ENCODE measurements around the gene LPCAT1.

The LPCAT1 gene

DNA sequence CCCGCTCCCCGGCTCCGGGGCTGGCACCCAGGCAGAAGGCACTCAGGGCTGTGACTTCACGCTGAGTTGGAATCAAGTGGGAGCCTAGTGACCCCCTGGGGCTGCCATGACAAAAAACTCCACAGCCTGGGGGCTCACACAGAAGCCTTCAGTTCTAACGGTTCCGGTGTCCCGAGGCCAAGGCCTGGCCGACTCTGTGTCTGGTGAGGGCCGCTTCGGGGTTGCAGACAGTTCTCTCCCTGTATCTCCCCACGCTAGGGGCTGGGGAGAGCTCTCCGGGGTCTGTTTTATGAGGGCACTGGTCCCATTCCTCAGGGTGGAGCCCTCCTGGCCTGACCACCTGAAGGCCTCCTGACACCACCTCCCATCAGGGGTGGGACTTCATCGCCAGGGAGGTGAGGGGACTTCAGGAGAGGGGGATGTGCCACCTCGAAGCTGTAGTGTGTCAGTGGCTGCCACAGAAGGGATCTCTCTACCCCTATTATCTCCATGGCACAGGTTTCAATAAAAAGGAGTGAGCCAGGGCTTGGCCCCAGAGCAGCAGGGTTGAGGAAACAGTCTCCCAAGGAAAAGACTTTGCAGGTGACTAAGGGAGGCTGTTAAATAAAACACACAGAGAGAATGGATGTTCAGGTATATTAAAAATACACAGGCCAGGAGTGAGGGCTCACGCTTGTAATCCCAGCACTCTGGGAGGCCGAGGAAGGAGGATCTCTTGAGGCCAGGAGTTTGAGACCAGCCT, 77.0 kb downstream of the LPCAT1 start:
- in situ Hi-C loops (cut with HindIII; ENCODE audit: low sequenced_read_pairs): no loop called here

DNA sequence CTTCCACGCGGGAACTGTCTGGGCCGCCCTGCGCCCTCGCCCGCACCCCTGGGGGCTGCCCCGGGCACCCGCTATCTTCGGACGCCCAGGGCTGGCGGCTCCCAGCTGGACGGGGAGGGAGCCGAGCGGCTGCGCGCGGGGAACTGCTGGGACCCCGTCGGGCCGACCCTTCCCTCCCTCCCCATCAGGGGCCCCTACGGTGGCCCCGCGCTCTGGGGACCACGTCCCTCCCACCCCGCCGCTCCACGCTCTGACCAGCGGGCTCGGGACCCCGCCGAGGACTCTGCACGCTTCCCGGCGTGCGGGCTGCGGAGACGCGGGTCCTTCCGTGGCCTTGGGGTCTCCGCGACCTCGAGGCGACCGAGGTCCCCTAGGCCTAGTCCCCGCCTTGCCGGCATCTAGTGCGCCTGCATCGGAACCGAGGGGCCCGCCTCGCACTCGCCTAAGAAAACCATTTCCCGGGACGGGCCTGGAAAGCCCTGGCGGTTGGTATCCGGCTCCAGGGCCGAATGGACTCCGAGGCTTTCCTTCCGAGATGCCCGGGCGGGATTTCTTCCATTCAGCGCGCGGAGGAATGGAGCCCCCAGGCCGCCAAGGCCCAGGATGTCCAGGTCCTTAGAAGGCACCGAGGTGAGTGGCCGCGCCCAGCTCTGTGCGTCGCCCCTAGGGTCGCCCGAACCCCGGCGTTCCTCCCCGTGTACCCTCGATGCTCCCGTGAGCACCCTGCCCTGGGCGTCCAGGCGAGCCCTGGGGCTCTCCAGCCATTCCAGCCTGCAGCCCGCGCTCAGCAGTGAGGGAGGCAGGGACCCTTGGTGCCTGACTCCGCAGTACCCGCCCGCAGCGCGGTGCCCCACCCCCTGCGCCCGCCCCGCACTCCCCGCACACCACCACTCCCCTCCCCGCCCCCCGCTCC, 77.8 kb downstream of the LPCAT1 start:
- in situ Hi-C loops (cut with HindIII; ENCODE audit: low sequenced_read_pairs): no loop called here

DNA sequence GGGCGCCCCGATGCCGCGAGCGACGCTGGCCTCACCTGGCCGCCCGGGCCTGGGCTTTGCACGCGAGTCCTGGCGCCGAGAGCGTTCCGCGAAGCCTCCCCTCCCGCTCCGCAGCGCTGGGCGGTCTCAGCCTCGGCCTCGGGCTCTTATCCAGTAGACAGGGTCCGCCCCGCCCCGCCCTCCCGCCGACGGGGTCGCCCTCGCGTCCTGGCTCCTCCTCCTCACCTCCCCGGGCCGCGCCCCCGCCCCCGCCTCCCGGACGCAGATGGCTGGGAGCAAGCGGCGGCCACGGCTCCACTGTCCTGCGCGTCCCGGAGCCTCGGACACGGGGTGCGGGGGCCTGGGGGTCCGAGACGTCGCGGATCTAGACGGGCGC, 78.5 kb downstream of the LPCAT1 start, which contains the start of gene SLC6A3:
Gene SLC6A3 (minus strand): TSS at position 128 of the 376 bp plus-strand sequence. CDS start 2,243 bp downstream, outside the sequence.
- in situ Hi-C loops (cut with HindIII; ENCODE audit: low sequenced_read_pairs): no loop called here

DNA sequence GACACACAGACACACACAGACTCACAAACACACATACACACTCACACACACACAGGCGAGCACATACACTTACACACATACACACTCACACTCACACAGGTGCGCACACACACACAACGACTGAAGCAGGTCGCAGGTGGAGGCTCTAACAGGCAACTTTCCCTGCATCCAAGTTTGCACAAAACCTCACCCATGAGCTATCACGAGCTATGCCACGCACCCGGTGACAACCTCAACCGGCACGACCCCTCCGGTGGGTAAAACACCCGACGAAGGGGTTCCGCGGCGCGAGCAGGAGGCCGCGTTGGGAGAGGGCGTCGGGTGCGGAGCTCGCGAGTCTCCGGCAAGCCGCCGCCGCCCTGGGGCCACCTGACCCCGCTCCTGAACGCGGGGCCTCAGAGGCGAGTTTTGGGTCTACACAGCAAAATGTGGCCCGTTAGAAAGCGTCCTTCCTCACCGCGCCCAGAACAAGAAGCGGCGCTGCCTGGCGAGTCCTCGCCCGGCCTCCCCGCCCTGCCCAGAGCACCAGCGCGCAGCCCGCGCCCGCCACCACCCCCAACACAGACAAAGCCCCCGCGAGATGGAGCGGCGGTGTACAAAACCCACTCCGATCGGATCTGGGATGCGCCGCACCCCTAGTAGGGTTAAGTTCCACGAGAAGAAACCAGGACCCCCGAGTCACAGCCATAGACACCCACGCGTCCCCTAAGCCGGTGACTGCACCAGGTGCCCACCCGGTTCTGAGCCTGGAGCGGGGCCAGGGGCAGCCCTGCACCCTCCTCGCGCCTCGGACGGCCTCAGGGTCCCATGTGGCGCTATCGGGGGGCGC, 79.2 kb downstream of the LPCAT1 start:
- in situ Hi-C loops (cut with HindIII; ENCODE audit: low sequenced_read_pairs): no loop called here

DNA sequence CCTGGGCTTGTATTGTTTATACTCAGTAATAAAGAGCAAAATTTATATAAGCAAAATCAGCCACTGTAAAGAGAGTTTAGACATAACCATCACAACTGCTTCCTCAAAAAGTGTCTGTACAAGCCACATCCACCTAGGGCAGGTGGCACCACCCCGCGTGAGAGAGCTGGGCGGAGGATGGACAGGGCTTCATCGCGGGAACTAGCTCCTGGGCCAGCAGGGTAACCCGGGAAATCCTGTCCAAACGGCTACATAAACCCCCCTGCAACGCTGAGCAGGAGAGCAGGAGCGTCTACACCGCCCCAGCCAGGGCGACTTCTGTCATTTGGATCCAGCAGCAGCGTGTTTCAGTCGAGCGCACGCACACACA, 79.8 kb downstream of the LPCAT1 start:
- in situ Hi-C loops (cut with HindIII; ENCODE audit: low sequenced_read_pairs): no loop called here

DNA sequence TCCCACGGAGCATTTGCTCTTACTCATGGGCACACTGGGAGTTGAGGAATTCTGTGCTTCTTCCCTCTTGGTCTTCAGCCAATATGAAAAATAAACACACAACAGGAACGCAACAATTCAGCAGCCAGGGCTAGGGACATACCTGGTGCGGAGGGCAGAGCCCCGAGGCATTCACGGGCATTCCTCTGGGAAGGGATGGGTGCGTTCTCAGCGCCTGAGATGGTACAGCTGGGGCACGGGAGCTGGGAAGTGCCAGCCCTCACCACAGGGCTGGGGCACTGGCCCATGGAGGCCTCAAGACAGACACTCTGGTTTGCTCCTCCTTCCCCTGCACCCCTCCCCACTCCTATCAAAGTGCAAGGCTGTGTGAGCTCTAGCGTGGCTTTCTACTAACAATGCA, 80.6 kb downstream of the LPCAT1 start:
- in situ Hi-C loops (cut with HindIII; ENCODE audit: low sequenced_read_pairs): no loop called here

DNA sequence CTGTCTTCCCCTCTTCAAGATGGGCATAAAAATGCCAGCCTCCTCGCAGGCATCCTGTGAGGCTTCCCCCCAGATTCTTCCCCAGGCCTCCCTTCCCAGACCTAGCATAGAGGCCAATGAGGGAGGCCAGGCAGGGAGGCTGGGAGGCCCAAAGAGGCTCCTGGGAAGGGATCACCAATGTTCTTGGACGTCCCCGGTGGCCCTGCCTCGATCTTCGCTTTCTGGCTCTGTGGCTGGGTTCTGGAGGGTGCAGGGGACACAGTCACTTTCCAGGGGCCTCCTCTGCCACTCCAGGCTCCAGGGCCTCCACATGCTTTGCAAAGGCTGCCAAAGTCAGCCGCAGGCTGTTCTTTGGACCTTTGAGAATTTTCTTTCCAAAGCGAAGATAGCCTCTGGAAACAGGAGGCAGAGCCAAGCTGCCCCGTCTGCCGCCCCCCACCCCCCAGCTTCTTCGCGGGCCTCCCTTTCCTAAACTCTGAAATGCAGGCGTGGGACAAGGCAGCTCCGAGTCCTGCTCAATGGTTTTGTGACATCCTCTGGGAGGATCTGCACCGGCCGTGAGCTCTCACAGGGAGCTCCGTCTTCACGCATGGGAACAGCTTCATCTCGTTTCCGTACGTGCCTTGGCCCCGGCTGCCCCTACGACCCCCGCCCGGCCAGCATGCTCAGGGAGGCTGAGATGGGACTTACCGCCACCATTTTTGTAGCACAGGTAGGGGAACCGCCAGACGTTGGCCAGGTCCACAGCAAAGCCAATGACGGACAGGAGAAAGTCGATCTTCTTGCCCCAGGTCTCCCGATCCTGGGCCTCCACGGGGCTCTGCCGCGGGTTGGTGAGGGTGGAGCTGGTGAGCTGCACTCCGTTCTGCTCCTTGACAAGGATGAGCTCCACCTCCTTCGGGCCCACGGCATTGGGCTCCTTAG, 81.3 kb downstream of the LPCAT1 start:
- in situ Hi-C loops (cut with HindIII; ENCODE audit: low sequenced_read_pairs): no loop called here

DNA sequence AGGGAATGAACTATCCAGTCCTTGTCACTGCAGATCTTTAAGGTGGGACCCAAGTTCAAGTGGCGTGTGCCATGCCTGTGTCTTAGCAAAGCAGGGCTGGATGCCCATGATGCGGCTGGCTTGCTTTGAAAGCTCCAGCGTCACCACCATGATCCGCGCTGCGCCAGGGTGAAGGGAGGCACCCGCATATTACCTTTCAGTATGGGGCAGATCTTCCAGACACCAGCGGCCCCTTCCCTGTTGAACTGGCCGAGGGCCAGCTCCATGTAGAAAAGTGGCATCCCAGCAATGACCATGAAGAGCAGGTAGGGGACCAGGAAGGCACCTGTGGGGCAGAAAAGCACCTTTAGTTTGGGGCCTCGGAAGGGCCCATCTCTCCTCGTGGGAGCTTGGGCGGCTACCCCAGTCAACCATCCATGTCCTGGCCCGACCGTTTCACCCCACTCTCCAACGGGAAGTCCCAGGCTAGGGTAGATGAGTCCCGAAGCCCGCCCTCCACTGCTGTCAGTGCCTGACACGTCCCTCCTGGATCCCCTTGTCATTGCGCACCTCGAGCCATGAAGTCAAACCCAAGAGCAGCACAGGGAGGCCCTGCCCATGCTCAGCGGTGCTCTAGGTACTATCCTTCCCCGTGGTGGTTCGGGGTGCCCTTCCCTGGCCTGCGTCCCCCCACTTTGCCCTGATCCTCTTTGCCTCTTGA, 82.4 kb downstream of the LPCAT1 start:
- in situ Hi-C loops (cut with HindIII; ENCODE audit: low sequenced_read_pairs): no loop called here

DNA sequence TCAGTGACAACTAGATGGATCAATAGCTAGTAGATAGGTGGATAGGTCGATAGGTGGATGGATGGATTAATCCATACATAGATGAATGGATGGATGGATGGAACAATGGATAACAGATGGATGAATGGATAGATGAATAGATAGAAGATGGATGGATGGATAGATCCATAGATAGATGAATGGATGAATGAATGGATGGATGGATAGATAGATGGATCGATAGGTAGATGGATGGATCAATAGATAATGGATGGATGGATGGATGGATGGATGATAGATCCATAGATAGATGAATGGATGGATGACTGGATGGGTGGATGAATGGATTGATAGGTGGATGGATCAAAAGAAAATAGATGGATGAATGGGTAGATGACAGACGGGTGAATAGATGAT, 83.7 kb downstream of the LPCAT1 start:
- in situ Hi-C loops (cut with HindIII; ENCODE audit: low sequenced_read_pairs): no loop called here

DNA sequence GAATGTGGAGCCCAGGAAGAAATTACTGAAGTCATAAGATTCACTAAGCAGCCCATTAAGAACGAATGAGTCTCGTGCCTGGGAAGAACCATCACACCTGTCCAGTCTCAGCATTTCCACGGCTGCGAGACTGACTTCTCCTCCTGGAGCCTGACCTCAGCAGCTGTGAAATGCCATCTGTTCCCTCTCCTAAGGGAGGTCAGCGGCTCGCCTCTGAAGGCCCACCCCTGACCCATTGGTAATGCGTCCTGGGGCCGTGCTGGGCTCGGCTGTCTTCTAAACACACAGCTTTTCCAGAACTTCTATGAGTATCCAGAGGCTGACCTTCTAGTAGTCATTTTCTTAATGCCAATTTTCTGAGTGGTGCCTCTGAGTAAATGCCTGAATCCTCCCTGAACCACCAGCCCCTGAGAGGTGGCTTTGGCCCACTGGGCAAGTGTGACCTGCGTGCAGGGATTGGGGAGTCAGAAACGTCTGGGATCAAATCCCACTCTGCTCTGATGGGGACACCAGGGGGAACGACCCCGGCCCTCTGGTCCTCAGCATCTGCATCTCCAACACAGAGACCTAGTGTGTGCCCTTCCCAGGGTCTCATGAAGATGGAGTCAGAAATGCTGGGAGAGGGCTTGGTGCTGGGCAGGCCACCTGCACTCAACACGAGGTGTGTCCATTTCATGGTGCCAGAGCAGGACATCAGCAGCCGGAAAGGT, 84.2 kb downstream of the LPCAT1 start:
- in situ Hi-C loops (cut with HindIII; ENCODE audit: low sequenced_read_pairs): loop anchor here (5.0 kb wide), 1 partner anchor 57 kb away; no protein-coding TSS in a partner anchor

DNA sequence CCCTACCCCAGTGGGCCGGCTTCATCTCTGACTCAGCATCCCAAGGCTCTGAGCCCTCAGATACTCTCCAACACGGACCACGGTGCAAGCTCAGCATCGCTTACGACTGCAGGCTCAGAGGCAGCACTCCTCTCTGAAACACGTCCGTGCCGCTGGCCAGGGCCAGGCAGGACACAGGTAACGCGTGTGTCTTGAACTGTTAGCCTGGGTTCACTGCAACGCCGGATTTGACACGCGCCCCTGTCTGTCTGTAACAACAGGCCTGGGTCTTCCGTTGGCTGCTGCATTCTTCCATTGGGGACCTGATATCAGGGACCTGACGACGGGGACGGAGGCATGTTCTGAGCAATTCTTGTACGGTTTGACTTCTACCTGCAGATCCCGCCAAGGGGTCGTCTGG, 84.9 kb downstream of the LPCAT1 start:
- in situ Hi-C loops (cut with HindIII; ENCODE audit: low sequenced_read_pairs): loop anchor here (5.0 kb wide), 1 partner anchor 57 kb away; no protein-coding TSS in a partner anchor

DNA sequence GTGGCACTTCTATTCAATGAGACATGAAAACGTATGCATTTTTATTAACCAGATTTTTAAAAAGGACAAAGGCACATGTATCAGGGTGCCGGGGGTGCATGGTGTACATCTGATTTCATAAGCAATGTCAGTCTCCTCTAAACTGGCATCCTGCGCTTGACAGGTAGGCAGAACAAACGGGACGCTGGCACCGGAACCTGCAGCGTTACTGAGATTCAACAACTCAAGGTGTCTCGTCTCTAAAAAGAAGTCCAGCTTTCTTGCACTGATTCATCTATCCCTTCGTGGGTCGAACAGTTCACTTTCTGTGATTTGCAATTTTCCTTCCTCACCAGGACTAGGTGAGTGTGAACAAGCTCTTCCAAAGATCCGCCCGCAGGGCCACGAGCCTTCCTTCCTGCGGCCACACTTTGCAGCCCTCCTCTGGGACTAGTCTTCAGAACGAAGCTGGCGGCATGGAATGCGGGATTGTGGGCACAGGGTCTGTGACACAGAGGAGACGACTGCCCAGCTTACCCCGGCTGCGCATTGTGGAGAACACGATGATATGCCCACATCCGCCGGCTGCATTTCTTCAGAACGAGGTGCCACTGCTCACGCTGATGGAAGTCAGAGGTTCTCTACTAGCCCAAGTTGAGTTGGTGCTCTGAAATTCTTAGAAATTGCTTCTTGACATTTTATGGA, 85.7 kb downstream of the LPCAT1 start:
- in situ Hi-C loops (cut with HindIII; ENCODE audit: low sequenced_read_pairs): loop anchor here (5.0 kb wide), 1 partner anchor 56 kb away; no protein-coding TSS in a partner anchor

DNA sequence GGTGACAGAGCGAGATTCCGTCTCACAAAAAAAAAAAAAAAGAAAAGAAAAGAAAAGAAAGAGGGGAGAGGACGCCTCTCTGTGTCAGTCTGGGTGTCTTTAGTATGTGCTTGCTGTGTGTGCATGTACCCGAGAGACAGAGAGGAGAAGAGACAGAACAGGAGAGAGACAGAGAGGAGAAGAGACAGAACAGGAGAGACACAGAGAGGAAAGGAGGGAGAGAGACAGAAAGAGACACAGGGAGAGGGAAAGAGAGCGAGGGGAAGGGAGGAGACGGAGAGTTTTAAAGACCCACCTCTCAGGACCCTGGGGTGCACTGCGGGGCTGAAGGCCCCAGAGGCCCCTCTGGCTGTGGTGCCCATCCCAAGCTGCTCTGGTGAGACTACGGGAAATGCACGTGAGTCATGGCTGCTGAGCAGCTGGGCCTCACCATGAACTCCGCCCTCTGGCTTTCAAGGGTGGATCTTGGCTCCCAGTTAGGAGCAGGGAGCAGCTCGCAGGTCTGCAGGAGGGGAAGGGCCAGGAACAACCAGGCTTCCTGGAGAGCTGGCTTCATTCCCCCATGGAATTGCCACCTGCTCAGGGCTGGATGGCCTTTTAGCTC, 86.4 kb downstream of the LPCAT1 start:
- in situ Hi-C loops (cut with HindIII; ENCODE audit: low sequenced_read_pairs): loop anchor here (5.0 kb wide), 1 partner anchor 55 kb away; no protein-coding TSS in a partner anchor

DNA sequence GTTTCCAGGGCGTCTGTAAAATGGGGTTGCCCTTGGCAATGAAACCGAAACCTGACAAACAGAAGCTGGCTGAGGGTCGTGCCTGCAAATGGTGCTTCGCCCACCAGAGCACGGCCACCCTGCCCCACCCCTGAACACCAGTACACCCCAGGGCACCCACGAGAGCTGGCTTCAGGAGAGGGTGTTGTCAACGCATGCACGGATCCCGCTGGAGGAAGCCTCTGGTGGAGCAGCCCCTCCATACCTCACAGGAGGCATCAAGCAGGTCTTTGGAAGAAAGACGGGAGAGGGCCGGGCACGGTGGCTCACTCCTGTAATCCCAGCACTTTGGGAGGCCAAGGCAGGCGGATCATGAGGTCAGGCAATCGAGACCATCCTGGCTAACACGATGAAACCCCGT, 87.1 kb downstream of the LPCAT1 start:
- in situ Hi-C loops (cut with HindIII; ENCODE audit: low sequenced_read_pairs): loop anchor here (5.0 kb wide), 1 partner anchor 54 kb away; no protein-coding TSS in a partner anchor

DNA sequence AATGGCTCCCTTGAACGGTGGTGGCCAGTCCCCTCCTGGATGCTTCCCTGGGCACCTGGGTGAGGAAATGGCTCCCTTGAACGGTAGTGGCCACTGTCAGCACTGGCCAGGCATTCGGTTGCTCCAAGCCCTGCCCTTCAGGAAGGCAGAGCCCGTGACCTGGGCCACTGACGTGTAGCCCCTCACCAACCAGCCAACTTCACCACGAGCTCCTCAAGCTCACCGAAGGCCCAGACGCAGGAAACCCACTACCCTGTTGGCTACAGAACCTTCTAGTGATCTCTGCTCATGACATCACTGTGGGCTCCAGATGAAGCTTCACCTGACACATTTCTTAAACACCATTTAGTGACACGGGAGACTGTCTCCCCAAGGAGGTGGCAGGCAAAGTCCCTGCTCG, 87.7 kb downstream of the LPCAT1 start:
- in situ Hi-C loops (cut with HindIII; ENCODE audit: low sequenced_read_pairs): loop anchor here (5.0 kb wide), 1 partner anchor 54 kb away; no protein-coding TSS in a partner anchor

DNA sequence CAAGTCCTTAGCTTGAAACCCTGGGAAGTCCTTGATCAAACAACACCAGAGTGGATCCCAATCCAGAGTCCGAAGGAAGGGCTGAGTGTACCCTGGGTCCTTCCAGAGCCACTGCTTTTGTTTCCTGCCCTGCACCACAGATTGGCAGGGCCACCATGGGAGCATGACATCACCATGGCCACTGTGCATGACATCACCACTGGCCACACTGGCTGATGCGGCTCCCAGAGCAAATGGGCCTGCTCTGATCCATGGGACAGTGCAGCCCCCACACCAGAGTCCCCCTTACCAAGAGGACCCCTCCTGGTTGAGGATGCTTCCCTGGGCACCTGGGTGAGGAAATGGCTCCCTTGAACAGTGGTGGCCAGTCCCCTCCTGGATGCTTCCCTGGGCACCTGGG, 88.4 kb downstream of the LPCAT1 start:
- in situ Hi-C loops (cut with HindIII; ENCODE audit: low sequenced_read_pairs): loop anchor here (5.0 kb wide), 1 partner anchor 53 kb away; no protein-coding TSS in a partner anchor

DNA sequence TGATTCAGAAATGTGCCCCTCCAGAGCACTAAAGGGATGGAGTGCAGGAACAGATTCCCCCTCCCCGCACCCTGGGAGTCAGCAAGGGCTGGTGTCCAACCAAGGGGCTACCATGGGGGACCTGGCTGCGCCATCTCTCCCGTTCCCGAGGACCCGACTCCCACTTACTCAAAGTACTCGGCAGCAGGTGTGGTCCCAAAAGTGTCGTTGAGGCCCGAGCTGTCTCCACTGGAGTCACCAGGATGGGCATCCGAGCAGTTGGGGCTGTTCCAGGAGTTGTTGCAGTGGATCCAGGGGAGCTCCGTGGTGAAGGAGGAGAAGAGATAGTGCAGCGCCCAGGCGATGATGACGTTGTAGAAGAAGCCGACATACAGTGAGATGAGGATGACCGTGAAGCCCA, 91.5 kb downstream of the LPCAT1 start:
- in situ Hi-C loops (cut with HindIII; ENCODE audit: low sequenced_read_pairs): no loop called here
